ENCODE results near the gene SEMA4A. TPM values are rescaled to one million over a fixed set of nuclear protein-coding genes. Genes with fewer than 3 reads are reported as not detected.

The SEMA4A gene
- total and polyA plus RNA-seq, 2 of the 8 experiments (the other 6 are each of a cell fraction or from before 2014, with no cell fraction given), result 7.3 to 10.6 TPM

- 0 out of 7 replicates have a peak overlapping the region, but pooled peaks of 1 of the 4 experiments have one; percentile 5 for H3K9ac ChIP-seq (replicated peaks in 1 of 4; ENCODE audit: extremely low read depth in 1 of 4, low read depth in 3 of 4, low read length in 3 of 4)
- no peak overlapping the region for H3K14ac ChIP-seq (ENCODE audit: insufficient read length)
- H2BK120ac ChIP-seq (replicated peaks; ENCODE audit: low read depth, low read length), result no peak overlapping the region
- no peak overlapping the region for H3K18ac ChIP-seq (ENCODE audit: extremely low read depth, low read length)
- peaks cover 4 to 16% (median 7%) of the 10 kb centered on the region in 4 experiments; a peak in 4 of 8 replicates for H3K36me3 ChIP-seq (ENCODE audit: control insufficient read depth in 2 of 4, insufficient read depth in 4 of 4, low read length in 3 of 4)
- H2BK20ac ChIP-seq (ENCODE audit: low read length), result no peak overlapping the region
- H4K20me1 ChIP-seq (replicated peaks in 1 of 2; ENCODE audit: control insufficient read depth in 1 of 2, insufficient read depth in 2 of 2, low read length in 2 of 2), result peaks cover 0 to 10% of the 10 kb centered on the region in 2 experiments
- H2BK12ac ChIP-seq (ENCODE audit: low read depth, low read length), result no peak overlapping the region
- TF ChIP-seq CEBPB (IDR thresholded peaks at IDR 0.05; ENCODE audit: low read depth, low read length) (no peak), SIN3A (conservative IDR thresholded peaks at IDR 0.05 in 1 of 2, IDR thresholded peaks at IDR 0.05 in 1 of 2; ENCODE audit: low read depth in 1 of 2, low read length in 2 of 2) (no peak), KDM1A (IDR thresholded peaks at IDR 0.05; ENCODE audit: borderline replicate concordance, low read length) (no peak), NRF1 (IDR thresholded peaks at IDR 0.05; ENCODE audit: low read depth, low read length) (no peak), EGR1 (IDR thresholded peaks at IDR 0.05; ENCODE audit: borderline replicate concordance, low read depth, low read length) (no peak)
- FAIRE-seq, result no peak
- no peak overlapping the region for H2AK5ac ChIP-seq (ENCODE audit: low read depth, low read length)
- H3K27ac ChIP-seq (ENCODE audit: low read depth, low read length), result 0 out of 2 replicates have a peak overlapping the region, but pooled peaks have one; percentile 3
- no peaks in the 10 kb centered on the region for H3K27me3 ChIP-seq (replicated peaks in 1 of 4; ENCODE audit: control insufficient read depth in 3 of 4, extremely low read depth in 1 of 4, insufficient read depth in 3 of 4, low read length in 3 of 4)
- ChIA-PET POLR2A (ENCODE audit: partially characterized antibody) (interaction anchor here (0.6 to 9.5 kb wide), 6 partner anchors 10 to 348 kb away, joined by 3 to 77 read pairs (median 3); partner anchors contain the start of gene PMF1), CTCF (ENCODE audit: partially characterized antibody) (interaction anchor here (1.0 to 5.3 kb wide), 8 partner anchors 20 to 163 kb away, joined by 3 to 41 read pairs (median 6); no protein-coding TSS in a partner anchor)
- H2AFZ ChIP-seq (ENCODE audit: low read length), result no peak overlapping the region
- H3K79me1 ChIP-seq (ENCODE audit: low read depth, low read length), result peaks cover 21% of the 10 kb centered on the region
- H4K5ac ChIP-seq (ENCODE audit: insufficient read length, low read depth, low read length), result no peak overlapping the region
- H3K4me3 ChIP-seq (ENCODE audit: extremely low read depth in 1 of 4, insufficient read depth in 2 of 4, low read depth in 3 of 4, low read length in 4 of 4), result no peak overlapping the region
- no peaks in the 10 kb centered on the region for H3K9me3 ChIP-seq (ENCODE audit: insufficient read depth in 2 of 2, low read depth in 1 of 2, low read length in 1 of 2)
- no peak overlapping the region for H3K23ac ChIP-seq (ENCODE audit: insufficient read length)
- WGBS, 2 experiments (ENCODE audit: extremely low coverage in 1 of 2, insufficient coverage in 1 of 2, insufficient read length in 1 of 2, insufficient replicate concordance in 2 of 2, low coverage in 1 of 2, low lambda C conversion rate in 2 of 2, missing lambda C conversion rate in 1 of 2), result 71% methylated on average over 2 of the region's 2 CpGs; no CpG with 5 or more reads in 1 of the 2 experiments
- peaks cover 6% of the 10 kb centered on the region; the same call in 1 of the 2 replicates for H3K23me2 ChIP-seq (ENCODE audit: low read depth, low read length)
- no peak overlapping the region for H3K56ac ChIP-seq (replicated peaks; ENCODE audit: insufficient read length, low read depth, low read length)
- H3K4ac ChIP-seq (replicated peaks; ENCODE audit: insufficient read length, low read depth, low read length), result no peak overlapping the region
- no peak overlapping the region; a peak in 2 of 4 replicates for H3K4me2 ChIP-seq (ENCODE audit: insufficient read depth in 1 of 2, low read depth in 2 of 2, low read length in 2 of 2)
- H4K8ac ChIP-seq (ENCODE audit: extremely low read depth, insufficient read depth, low read length), result no peak overlapping the region
- no peak overlapping the region for H4K91ac ChIP-seq (replicated peaks; ENCODE audit: insufficient read length, low read length)
- H2BK15ac ChIP-seq (ENCODE audit: low read length), result no peak overlapping the region
- DNase-seq (ENCODE audit: low read depth in 1 of 2, low spot score in 2 of 2), result no peak
- H2BK5ac ChIP-seq (ENCODE audit: low read depth, low read length), result no peak overlapping the region
- peaks cover 2 to 16% (median 4%) of the 10 kb centered on the region in 4 experiments; a peak in 5 of 7 replicates for H3K4me1 ChIP-seq (replicated peaks in 1 of 4; ENCODE audit: control insufficient read depth in 3 of 4, insufficient read depth in 4 of 4, low read length in 3 of 4)
- peaks cover 16 to 59% of the 10 kb centered on the region in 2 experiments for H3K79me2 ChIP-seq (ENCODE audit: control insufficient read depth in 1 of 2, insufficient read depth in 2 of 2, low read length in 2 of 2)
These were observed 43.1 kb downstream of the SEMA4A start for GRCh38 chr1:156196445-156196844.
